ENCODE measurements around the gene PITPNM2.
A peak's percentile ranks its signal among the peaks of the same experiment; 100 is the strongest.

The PITPNM2 gene

DNA sequence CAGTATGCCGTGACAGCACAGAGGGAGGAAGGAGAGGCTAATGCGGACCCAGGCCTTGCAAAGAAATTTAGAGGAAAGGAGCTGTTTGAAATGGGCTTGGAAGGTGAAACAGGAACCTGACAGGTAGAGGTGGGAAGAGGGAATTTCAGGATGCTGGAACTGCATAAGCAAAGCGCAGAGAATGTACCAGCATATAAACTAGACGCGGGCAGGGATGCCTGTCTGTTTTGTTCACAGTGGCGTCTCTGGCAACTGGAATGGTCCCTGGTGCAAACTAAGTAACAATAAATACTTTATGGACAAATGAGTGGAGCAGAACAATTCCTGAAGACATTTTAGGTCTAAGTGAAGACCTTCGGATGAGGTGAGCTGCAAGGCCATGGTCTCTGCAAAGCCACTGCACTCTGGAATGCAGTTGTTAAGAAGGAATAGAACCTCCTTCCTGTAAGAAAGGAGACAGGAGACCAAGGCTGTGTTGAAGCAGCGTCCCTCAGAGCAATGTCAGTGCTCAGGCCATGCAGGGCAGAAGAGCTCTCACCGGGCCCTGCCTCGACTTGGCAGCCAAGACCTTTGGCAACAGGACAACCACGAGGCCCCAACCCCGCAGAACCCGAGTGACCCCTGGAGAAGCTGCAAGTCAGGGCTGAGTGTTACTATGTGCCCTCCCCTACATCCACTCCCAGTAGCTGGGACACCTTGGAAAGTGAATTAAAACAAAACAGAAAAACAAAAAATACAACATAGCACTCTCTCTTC lies 42.8 kb downstream of the PITPNM2 start:
- Histone ChIP-seq H3K9me3 (ENCODE audit: insufficient read depth, low read depth, low read length) (no peaks in the 10 kb centered on the region), H4K20me1 (ENCODE audit: insufficient read depth, low read length, poor library complexity, severe bottlenecking) (no peaks in the 10 kb centered on the region), H3K27me3 (ENCODE audit: insufficient read depth, low read length, poor library complexity, severe bottlenecking) (no peaks in the 10 kb centered on the region), H3K4me3 (ENCODE audit: low read length, poor library complexity, severe bottlenecking) (no peak overlapping the region), H3K79me2 (ENCODE audit: insufficient read depth, low read length) (no peaks in the 10 kb centered on the region), H3K9ac (ENCODE audit: low read depth, low read length, poor library complexity, severe bottlenecking) (no peak overlapping the region), H3K36me3 (ENCODE audit: insufficient read depth, low read length) (no peaks in the 10 kb centered on the region), H3F3A (ENCODE audit: low read depth) (no peaks in the 10 kb centered on the region), H3K9me2 (replicated peaks; ENCODE audit: low read depth, low read length) (no peaks in the 10 kb centered on the region), H2AFZ (ENCODE audit: low read length) (no peak overlapping the region), H3K4me2 (ENCODE audit: low read depth, low read length, poor library complexity, severe bottlenecking) (no peak overlapping the region), H3K4me1 (ENCODE audit: insufficient read depth, low read length, poor library complexity, severe bottlenecking) (peaks cover 19% of the 10 kb centered on the region)
- TF ChIP-seq EZH2phosphoT487 (IDR thresholded peaks at IDR 0.05; ENCODE audit: borderline replicate concordance): no peak
- TF ChIP-seq, protein P1, sequence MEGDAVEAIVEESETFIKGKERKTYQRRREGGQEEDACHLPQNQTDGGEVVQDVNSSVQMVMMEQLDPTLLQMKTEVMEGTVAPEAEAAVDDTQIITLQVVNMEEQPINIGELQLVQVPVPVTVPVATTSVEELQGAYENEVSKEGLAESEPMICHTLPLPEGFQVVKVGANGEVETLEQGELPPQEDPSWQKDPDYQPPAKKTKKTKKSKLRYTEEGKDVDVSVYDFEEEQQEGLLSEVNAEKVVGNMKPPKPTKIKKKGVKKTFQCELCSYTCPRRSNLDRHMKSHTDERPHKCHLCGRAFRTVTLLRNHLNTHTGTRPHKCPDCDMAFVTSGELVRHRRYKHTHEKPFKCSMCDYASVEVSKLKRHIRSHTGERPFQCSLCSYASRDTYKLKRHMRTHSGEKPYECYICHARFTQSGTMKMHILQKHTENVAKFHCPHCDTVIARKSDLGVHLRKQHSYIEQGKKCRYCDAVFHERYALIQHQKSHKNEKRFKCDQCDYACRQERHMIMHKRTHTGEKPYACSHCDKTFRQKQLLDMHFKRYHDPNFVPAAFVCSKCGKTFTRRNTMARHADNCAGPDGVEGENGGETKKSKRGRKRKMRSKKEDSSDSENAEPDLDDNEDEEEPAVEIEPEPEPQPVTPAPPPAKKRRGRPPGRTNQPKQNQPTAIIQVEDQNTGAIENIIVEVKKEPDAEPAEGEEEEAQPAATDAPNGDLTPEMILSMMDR (conservative IDR thresholded peaks at IDR 0.05; ENCODE audit: low read length): no peak

DNA sequence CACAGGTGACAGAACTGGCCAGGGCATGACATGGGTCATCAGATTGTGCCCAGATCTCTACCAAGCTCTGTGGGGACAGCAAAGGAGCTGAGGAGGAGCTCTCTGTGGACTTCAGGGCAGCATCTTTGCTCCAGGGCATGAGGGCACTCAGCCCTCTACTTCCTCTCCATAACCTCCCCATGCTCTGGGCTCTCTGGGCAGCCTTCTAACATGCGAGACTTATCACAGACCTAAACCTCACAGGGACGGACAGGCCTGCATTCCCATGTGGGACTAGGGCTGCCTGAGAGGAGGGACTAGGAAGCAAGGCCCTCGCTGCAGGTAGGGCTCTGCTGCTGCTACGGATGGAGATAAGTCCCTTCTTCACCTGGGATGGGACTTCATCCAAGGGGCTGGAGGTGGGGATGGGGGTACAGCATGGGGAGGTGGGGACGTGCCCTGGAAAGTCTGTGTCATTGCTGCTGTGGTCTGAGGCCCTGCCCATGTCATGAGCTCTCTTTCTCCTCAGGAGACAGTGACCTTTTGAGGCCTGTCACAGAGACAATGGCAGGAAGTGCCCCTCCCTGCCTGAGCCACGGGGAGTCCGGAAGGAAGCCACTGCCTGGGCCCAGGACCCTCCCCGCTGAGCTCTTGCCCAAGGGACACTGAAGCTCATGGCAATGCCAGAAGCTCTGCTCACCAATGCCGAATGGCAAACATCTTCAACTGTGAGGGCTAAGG lies 44.1 kb downstream of the PITPNM2 start:
- H3K4me3 ChIP-seq (ENCODE audit: low read length, poor library complexity, severe bottlenecking): peak overlapping the region; percentile 32
- no peaks in the 10 kb centered on the region for H3K9me2 ChIP-seq (replicated peaks; ENCODE audit: low read depth, low read length)
- H3K4me2 ChIP-seq (ENCODE audit: low read depth, low read length, poor library complexity, severe bottlenecking): peak overlapping the region; percentile 55
- H4K20me1 ChIP-seq (ENCODE audit: insufficient read depth, low read length, poor library complexity, severe bottlenecking): no peaks in the 10 kb centered on the region
- no peaks in the 10 kb centered on the region for H3K9me3 ChIP-seq (ENCODE audit: insufficient read depth, low read depth, low read length)
- peak overlapping the region; percentile 54 for H3K9ac ChIP-seq (ENCODE audit: low read depth, low read length, poor library complexity, severe bottlenecking)
- H3K27me3 ChIP-seq (ENCODE audit: insufficient read depth, low read length, poor library complexity, severe bottlenecking): no peaks in the 10 kb centered on the region
- H3K79me2 ChIP-seq (ENCODE audit: insufficient read depth, low read length): no peaks in the 10 kb centered on the region
- H2AFZ ChIP-seq (ENCODE audit: low read length): peak overlapping the region; percentile 75; the same call in 1 of the 2 replicates
- no peaks in the 10 kb centered on the region for H3K36me3 ChIP-seq (ENCODE audit: insufficient read depth, low read length)
- peaks cover 19% of the 10 kb centered on the region for H3K4me1 ChIP-seq (ENCODE audit: insufficient read depth, low read length, poor library complexity, severe bottlenecking)
- H3F3A ChIP-seq (ENCODE audit: low read depth): no peaks in the 10 kb centered on the region
- TF ChIP-seq, protein P1 (conservative IDR thresholded peaks at IDR 0.05; ENCODE audit: low read length): no peak
- no peak for TF ChIP-seq EZH2phosphoT487 (IDR thresholded peaks at IDR 0.05; ENCODE audit: borderline replicate concordance)

DNA sequence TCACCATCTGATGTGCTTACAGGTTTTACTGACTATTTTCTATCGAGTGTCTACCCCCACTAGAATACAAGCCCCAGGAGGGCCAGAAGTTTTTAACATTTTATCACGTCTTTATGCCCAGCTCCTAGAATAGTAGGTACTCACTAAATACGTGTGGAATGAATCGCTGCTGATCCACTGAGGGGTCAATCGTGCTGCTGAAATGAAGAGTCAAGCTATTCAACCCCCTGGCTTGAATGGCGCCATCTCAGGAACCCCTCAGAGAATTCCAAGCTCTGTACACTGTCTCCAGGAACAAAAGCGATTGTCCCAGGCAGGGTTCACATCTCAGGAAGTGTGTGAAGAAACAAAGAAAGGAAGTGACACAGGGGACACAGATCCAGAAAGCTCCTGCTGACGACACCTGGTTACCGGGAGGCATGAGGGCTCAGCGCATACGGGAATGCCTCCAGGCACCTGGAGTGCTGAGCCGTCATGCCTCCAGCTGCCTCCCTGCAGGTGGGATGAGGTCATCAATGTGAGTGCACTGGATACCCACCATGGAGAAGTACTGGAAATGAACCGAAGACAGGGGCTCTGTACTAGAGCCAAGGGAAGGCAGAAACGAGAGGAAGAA lies 45.6 kb downstream of the PITPNM2 start:
- Histone ChIP-seq H3K4me2 (ENCODE audit: low read depth, low read length, poor library complexity, severe bottlenecking) (no peak overlapping the region), H4K20me1 (ENCODE audit: insufficient read depth, low read length, poor library complexity, severe bottlenecking) (no peaks in the 10 kb centered on the region), H3K36me3 (ENCODE audit: insufficient read depth, low read length) (no peaks in the 10 kb centered on the region), H3K4me3 (ENCODE audit: low read length, poor library complexity, severe bottlenecking) (no peak overlapping the region), H2AFZ (ENCODE audit: low read length) (0 out of 2 replicates have a peak overlapping the region, but pooled peaks have one; percentile 23), H3F3A (ENCODE audit: low read depth) (no peaks in the 10 kb centered on the region), H3K9ac (ENCODE audit: low read depth, low read length, poor library complexity, severe bottlenecking) (no peak overlapping the region), H3K9me2 (replicated peaks; ENCODE audit: low read depth, low read length) (no peaks in the 10 kb centered on the region), H3K4me1 (ENCODE audit: insufficient read depth, low read length, poor library complexity, severe bottlenecking) (peaks cover 19% of the 10 kb centered on the region), H3K27me3 (ENCODE audit: insufficient read depth, low read length, poor library complexity, severe bottlenecking) (no peaks in the 10 kb centered on the region), H3K9me3 (ENCODE audit: insufficient read depth, low read depth, low read length) (no peaks in the 10 kb centered on the region), H3K79me2 (ENCODE audit: insufficient read depth, low read length) (no peaks in the 10 kb centered on the region)
- TF ChIP-seq EZH2phosphoT487 (IDR thresholded peaks at IDR 0.05; ENCODE audit: borderline replicate concordance): no peak
